GM21390 (cell line): Measurements from ENCODE around the gene BAZ2A.

ENCODE experiments used
- ATAC-seq: cut with Tn5 transposase; IDR thresholded peaks from one replicate; pipeline ENCODE4 v1.9.1; 2021; ENCODE audit not compliant: unreplicated experiment

The BAZ2A gene

DNA sequence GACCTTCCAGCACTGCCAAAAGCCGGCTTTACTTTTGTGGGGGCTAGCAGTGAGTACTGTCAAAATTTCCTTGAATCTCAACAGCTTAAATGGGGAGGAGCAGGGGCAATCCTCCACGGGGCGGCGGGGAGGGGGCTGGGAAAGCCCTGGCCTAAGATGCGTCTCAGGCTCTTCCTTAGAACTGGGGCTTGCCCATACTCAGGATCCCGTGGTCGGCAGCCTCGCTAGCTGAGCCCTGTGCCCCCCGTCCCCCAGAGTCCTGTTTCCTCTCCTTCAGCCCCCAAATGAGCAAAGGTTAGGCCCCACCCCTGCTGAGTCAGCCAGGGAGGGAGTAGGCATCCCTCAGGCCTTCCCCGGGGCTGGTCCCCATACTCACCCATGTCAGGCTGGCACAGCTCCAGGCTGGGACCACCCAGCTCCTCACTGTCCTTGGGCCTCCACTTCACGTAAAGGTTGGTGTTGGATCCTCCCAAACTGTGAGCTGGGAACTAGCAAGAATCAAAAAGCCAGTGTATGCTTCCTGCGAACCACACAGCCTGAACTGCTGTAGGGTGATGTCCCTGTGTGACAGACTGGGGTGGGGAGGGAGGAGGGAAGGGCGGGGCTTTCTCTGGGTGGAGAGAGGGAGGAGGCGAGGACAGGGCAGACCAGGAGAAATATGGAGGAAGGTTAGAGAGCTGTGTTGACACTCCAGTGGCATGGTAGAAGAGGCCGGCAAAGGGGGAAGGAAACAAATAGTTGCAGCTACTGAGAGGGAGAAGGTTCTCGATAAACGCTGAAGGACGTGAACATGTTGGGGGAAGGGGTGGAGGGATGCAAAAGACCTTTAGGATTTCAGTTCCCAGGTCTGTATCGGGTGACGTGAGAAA lies 5.9 kb upstream of the BAZ2A start:
- ATAC-seq: peak; percentile 46

DNA sequence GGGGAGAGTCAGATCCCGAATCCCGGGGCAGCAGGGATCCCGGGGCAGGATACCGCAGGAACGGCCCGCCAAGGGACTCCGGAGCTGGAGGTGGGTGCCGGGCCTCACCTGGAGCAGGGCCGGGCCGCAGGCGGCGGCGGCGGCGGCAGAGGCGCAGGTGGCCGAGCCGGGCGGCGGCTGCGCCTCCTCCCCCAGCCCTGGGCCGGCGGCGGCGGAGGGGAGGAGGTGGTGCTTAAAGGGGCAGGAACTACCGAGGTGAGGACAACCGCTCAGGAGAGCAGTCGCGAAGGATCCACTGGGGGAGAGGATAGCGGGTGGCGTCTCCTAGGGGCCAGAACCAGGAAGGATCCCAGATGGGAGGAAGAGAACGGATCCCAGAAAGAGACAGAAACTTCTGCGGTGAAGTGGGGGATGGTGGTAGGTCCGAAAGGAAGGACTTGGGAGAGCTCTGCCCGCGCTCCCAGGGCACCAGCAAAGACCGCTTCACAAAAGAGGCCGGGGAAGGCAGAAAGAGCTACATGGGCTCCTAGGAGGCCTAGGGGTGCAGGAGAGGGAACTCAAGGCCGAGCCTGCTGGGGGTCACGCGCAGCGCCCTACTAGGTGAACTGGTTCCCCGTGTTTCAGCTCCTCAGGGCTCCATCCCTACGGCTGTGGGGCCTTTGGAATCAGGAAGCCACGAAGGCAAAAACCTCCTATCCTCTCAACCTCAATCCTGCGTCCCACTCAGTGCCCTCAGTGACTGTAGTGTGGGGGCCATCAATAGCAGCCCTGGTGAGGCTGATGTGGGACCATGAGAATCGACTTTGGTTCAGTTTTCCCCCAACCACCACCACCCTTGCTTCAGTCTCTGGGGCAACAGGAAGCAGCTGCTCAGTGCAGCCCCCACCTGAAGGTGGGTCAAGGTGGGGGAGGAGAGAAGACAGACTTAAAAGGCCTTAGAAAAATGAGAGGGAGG lies 5.0 kb upstream of the BAZ2A start:
- ATAC-seq: peak; percentile 35

DNA sequence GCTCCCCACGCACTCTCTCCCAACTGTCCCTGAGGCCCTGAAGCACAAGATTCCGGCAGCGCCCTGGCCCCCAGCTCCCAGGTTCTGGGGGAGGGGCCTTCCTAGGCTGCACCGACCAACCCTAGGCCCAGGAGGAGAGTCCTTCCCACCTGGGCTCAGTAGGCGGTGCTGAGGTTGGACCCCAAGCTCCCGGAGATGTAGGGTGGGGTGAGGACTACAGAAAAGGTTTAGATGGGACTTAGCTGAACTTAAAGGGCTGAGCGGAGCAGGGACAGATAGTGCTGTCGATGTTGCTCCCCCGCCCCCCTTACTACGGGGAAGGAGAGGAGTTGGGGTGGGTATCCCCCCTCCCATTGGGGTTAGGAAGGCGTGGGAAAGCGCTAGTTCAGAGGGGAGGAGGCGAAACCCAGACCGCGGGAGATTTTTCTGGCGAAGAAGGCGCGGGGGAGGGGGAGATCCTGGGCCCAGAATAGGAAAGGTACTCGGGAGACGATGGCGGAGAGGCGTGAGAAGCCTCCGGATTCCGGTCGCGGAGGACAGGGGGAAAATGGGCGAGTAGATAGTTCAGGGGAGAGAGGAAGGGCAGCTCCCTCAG lies 4.2 kb upstream of the BAZ2A start:
- no peak for ATAC-seq

DNA sequence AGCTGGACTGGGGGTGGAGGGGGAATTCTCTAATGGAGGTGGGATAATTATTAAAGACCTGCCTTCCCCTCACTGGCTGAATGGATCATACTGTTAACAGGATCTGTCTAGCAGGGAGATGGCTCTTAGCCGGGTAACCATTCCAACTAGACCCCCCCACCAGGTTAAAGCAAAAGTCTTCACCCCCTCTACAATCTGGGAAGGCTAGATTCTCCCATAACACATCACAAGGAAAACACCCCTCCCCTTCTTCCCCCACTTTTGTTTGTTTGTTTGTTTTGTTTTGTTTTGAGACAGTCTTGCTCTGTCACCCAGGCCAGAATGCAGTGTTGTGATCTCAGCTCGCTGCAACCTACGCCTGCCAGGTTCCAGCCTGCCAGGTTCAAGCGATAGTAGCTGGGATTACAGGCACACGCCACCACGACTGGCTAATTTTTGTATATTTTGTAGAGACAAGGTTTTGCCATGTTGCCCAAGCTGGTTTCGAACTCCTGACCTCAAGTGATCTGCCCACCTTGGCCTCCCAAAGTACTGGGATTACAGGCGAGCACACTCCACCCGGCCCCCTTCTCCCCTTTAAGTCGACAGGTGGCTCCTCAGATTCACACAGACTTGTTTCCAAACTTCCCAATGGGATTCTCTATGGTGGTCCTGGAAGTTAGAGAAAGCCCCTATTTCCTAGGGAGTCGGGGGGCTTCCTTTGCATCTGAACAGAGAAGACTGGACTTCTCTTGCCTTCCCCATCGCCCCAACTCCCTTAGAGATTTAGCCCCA lies 3.5 kb upstream of the BAZ2A start:
- ATAC-seq: no peak

DNA sequence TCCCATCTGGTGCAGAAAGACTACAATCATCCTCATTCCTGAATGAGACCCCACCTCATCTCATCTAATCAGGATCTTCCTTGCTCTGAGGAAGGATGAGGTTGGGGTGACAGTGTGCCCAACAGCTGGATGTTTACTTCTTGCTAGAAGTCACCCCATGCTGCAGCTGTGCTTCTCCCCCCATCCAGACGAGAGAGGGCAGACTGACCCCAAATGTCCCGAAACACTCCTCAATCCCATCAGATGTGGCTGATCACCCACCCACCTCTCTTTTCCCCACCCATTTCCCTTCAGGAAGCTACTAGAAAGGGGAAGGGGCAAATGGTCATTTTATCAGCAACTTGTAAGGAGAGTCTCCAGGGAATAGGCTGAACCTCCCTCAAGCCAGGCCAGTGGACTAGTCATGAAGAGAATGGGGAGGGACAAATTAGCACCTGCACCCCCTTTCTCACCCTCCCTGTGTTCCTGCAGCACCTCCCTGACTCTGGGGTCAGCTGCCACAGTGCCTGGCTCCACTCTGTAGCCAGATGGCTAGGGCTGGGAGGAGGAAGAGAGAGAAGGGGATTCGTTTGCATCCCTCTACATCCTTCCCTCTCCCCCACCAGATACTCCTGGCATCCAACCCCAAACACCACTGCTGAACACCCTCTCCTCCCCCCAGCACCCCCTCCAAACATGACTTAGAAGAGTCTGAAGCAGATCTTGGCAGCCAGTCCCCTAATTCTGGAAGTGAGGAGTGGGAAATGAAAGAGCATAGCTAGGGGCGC lies 2.8 kb upstream of the BAZ2A start:
- ATAC-seq: no peak

DNA sequence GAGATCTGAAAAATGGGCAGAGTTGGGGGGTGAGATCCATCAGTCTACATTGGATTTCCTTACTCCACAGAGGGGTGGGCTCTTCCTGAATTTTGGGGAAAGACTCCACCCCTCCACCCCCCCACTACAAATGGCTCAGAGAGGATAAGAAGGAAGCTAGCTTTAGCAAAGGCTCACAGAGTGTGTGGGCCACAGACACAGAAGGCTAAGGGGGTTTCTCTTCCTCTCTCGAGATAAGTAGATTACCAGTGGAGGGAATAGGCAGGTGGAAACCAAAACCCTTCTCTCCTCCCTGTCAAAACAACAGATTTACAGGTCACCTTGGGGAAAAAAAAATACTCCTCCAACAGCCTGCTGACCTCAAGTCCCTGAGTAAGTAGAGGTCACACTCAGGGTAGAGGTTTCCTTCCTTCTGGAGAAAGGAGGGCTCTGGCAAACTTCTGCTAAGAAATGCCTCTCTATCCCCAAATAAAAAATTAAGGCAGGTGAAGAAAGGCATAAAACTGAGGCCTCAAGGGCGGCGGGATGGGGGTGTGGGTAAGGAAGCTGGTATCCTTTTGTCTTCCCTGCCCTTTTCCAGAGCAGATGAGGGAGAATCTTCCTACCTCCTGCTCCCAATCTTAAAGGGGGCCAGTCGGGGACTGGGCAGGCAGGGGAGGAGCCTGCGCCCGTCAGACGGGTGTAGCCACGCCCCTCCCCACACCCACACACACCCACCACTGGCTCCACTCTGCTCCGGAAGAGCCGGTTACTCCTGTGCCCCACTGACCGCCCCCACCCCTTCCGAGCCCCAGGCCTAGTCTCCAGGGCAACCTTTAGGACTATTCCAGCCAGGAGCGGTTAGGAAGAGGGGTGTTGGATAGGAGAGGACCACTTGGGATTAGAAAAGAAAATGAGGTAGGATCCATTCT lies 1.9 kb upstream of the BAZ2A start:
- peak; percentile 15 for ATAC-seq

DNA sequence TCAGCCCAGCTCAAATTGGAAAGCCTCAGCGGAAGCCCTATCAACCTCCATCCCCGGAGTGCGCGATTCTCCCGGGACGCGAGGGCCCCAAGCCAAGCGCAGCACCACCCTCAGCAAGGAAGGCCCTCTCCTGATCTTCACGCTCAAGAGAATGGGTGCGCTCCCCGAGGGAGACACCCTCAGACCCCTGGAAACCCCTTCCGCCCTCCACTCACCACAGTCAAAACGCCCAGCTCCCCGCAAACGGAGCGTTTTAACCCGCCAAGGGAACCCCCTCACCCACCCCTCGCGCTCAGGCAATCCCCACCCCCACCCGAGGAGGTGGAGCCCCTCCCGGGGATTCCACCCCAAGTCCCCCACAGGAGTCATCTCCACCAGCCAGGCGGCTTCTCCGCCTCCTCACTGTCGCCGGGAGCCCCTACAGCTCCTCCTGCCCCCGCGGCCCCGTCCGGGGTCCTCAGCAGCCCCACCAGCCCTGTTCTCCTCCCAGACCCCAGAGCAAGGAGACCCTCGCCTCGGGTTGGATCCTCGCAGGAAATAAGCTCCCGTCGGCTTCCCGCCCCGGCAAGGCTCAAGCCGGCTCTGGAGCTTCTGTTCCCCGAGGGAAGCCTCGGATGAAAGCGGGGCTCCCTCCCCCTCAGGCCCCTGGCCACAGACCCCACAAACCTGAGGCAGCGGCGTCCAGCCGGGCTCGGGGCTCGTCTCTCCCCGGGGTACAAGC lies 507 bp downstream of the BAZ2A start:
- no peak for ATAC-seq

DNA sequence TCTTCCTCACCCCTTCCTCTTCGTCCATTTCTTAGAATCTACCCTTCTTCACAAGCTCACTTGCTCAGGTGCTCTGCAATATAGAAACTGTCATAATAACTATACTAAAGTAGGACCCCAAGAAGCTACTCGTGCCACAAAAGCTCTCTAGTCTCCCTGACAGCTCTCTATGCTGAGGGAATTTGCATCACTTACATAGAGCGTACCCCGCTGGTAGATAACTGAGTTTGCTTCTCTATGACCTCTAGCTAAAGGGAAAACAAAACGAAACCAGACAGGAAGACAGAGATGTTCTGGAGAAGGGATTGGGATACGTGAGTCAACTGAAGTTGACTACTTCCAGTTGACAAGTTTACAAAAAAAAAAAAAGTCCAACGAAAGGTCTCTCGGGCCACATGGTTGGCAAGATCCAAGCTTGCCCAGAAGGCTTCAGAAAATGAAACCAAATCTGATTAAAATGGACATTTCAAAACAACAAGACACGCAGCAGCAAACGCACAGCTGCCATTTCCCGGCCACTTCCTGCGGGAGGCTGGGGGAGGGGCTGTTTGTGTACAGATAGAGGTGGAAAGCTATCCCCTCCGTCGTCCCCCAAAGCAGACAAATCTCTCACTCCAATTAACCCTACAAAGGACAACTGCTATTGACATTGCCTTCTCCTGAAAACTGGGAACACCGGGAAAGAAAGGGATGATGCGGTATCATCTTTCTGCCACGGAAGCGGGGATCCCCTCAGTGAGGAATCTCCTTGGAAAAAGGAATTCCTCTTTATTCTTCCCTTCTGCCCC lies 1.3 kb downstream of the BAZ2A start:
- ATAC-seq: no peak

DNA sequence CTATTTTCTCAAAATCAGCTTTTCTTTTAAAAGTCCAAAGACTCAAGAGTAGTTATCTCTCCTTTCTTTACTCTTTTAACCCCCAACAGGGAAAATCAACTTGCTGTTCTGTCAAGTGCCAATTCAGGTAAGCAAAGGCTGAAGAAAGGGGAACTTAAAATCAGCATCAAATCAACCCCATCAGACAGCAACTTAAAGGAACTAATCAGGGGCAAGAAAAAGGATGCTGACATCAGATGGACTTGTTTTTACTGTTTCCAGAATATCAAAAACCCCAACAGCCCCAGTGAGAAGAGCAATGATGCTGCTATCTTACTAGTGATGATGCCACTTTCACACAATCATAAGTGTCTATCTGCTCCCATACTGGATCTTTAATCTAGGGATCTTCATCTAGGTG lies 3.4 kb downstream of the BAZ2A start:
- ATAC-seq: no peak

DNA sequence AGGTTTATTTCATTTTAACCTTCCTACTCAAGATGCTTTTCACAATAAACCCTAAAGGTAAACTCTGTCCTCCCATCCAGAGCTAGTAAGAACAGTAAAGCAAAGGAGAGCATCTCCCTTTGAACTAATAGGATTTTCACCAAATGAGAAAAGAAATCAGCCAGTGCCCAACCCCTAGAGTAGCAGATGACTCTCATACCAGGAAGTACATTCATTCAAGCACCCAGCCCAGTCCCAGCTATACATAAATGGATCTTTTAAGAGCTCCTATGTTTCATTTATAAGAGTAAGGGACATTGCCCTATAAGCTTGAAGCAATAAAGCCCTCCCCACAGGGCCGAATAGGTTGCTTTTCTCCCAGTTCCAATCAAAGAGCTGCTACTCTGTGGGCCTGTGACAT lies 7.6 kb downstream of the BAZ2A start:
- no peak for ATAC-seq

DNA sequence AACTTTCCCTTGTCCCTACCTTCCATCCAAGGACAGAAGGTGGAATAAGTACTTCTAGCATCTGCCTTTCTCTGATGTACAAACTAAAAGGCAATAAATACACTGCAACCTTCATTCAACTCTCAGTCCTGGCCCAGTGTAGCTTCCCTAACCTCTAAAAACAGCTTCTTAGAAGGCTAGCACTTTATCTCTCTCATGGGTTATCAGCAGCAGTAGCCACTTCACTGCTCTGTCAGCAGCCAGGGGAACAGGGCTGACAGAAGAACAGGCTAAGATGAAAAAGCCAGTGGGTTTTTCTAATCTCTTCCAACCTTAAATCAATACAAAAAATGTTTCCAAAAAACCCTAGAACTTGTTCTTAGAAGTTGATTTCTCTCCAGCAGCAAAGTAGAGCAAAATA lies 13.2 kb downstream of the BAZ2A start:
- ATAC-seq: no peak

DNA sequence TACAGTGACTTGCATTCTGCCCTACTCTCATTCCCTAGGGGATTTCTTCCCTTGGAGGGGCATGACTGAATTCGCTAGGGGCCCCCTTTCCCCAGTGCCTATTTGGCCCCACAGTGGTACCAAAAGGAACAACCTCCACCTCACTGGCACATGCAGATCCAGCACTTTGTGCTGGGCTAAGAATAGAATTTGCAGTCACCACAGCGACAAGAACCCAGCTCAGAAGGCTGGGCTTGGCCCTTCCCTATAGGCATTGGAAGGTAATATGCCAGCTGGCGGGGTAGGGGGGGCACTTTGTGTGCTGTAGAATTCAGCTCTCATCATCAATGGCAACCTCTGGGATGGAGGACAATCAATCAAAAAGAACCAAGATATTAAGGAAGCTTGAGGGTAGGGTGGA lies 13.9 kb downstream of the BAZ2A start:
- no peak for ATAC-seq

DNA sequence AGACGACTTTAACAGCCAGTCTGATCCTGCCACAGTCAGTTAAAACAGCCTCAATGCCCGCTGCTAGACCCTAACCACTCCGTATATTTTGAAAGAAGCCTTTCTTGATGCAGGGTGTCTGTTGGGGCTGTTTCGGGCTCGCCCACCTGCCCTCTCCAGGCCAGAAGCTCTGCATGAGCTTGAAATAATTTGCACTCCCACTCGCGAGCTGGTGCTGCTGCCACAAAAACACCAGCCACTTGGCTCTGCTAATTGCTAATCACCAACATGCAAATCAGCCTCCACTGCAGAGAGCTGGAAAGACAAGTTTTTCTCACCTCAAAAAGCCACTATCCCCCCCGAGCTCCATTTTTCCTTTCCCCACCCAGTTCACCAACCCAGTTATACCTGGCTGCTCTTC lies 15.5 kb downstream of the BAZ2A start:
- no peak for ATAC-seq

DNA sequence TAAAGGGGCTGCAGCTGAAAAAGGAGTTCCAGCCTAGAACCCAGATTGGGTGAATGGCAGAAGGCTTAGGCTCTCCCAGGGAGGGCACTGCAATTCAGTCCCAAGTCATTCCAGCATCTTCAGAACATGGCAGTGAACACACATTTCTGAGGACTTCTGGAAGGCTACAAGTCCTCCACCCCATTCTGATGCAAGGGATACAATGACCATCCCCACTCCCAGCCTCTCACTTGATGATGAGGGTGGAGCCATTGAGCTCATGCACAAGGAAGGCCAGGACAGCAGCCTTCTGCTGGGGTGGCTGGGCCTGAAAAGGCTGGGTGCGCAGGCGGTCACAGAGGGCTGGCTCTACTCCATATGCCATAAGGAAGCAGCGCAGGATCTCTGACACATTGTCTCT lies 25.8 kb downstream of the BAZ2A start:
- ATAC-seq: no peak

DNA sequence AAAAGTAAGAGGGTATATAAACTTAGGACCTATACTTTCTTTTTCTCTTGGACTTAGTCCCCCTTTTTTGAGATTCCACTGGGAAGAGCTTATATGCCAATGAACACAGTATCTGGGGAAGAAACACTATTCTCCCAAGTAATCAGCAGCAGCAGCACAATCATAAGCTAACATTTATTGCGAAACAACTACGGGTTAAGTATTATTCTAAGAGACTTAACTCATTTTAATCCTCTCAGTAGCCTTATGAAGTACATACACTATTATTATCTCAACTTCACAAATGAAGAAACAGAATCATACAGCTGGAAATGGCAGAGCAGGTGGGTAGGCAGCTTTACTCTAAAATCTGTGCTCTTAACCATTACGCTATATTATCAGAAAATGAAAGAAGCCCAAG lies 27.9 kb downstream of the BAZ2A start:
- no peak for ATAC-seq

DNA sequence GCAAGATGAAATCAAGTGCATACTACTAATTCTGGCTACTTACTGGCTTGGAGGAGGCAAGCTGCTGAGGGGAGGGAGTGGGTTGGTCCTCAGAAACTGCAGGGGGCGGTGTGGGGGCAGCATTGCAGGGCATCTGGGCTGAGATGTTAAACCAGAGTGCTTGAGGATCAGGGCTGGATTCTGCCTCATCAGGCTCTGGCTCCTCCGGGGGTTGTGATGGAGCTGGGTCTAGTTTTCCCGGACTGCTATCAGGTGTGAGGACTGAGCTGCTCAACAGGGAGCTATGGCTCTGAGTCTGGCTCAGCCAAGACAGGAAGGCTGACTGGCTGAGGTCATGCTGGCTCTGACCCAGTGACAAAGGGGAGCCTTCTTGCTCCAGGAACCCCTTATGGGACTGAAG lies 28.6 kb downstream of the BAZ2A start:
- no peak for ATAC-seq

DNA sequence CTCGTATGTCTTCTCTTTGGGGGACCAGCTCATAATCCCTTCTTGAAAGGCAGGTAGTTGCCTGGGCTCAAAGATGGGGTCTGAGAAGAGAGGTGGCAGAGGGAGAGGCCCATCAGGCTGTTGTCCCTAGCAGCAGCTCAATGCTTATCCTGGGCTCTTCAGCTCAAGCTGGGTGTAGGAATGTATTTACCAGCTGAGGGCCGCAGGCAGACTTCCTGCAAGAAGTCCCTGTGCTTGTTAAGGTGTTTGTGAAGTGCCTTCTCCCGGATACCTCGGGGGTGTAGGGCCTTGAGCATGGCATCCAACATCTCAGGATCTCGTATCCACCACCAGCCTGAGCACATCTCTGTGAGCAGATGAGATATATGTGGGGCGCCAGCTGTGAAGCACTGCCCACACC lies 29.4 kb downstream of the BAZ2A start:
- no peak for ATAC-seq

DNA sequence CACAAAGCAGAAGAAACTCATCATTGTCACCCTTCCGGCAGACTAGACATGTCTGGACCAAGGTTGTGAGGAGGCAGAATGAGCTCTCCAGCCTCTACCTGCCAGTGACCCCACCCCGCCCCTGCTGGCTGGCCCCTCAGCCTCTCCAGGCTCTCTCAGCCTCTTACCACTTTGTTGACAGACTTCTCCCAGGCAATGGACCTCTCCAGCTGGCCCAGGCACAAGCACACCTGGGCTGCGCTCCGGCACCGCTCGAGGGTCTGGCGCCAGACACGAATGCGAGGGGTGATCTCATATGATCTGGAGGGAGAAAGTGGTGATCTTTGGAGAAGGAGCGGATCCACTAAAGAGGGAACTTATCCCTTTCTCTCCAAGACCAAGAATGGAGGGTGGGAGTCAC lies 30.3 kb downstream of the BAZ2A start:
- ATAC-seq: no peak
